Stimulated activated CD4-positive, alpha-beta T cell treated with anti-CD3 and anti-CD28 coated beads, Interleukin-15, amount 100 ng/mL, for 24 hours (primary cell): ENCODE results near the gene TBRG1.
A peak's percentile ranks its signal among the peaks of the same experiment; 100 is the strongest.

Experiments
- DNase-seq: peaks from one replicate; pipeline ENCODE4 v3.0.0-alpha.2; 2020

Gene TBRG1

GRCh38 chr11:124663861-124664260 is 41.2 kb downstream of the TBRG1 start:
- no peak for DNase-seq

GRCh38 chr11:124667601-124668000 is 44.9 kb downstream of the TBRG1 start:
- no peak for DNase-seq

- DNase-seq: peak; percentile 35
Observed at GRCh38 chr11:124669193-124669592, 46.5 kb downstream of the TBRG1 start.

GRCh38 chr11:124670732-124671131 is 48.1 kb downstream of the TBRG1 start:
- DNase-seq: peak; percentile 36

- DNase-seq: peak; percentile 4
Observed at GRCh38 chr11:124672536-124673215, 50.0 kb downstream of the TBRG1 start.

GRCh38 chr11:124673333-124674167 is 50.9 kb downstream of the TBRG1 start, which contains the start of the genes SIAE and SPA17:
Gene SIAE (minus strand): TSS chr11:124673739. CDS start chr11:124673708, 31 bp downstream.
Gene SPA17 (plus strand): TSS chr11:124673904. CDS start chr11:124675265, 1,361 bp downstream.
- peak; percentile 94 for DNase-seq

- no peak for DNase-seq
Observed at GRCh38 chr11:124674168-124674517, 51.5 kb downstream of the TBRG1 start.

- DNase-seq: no peak
Observed at GRCh38 chr11:124674571-124674970, 51.9 kb downstream of the TBRG1 start.

- no peak for DNase-seq
Observed at GRCh38 chr11:124676386-124676785, 53.7 kb downstream of the TBRG1 start.

- no peak for DNase-seq
Observed at GRCh38 chr11:124678416-124678815, 55.8 kb downstream of the TBRG1 start.

- no peak for DNase-seq
Observed at GRCh38 chr11:124681421-124681820, 58.8 kb downstream of the TBRG1 start.

- DNase-seq: no peak
Observed at GRCh38 chr11:124682443-124682842, 59.8 kb downstream of the TBRG1 start.
